Measurements from ENCODE around the gene TTC16. TPM values are rescaled to one million over a fixed set of nuclear protein-coding genes. Genes with fewer than 3 reads are reported as not detected.
"Not testable (repeated sequence)": the region's sequence is repeated elsewhere in the genome, so short reads cannot be mapped to it uniquely, and the experiment has no call there.

Gene TTC16
- total RNA-seq, 1 donor, result under 0.01 TPM

DNA sequence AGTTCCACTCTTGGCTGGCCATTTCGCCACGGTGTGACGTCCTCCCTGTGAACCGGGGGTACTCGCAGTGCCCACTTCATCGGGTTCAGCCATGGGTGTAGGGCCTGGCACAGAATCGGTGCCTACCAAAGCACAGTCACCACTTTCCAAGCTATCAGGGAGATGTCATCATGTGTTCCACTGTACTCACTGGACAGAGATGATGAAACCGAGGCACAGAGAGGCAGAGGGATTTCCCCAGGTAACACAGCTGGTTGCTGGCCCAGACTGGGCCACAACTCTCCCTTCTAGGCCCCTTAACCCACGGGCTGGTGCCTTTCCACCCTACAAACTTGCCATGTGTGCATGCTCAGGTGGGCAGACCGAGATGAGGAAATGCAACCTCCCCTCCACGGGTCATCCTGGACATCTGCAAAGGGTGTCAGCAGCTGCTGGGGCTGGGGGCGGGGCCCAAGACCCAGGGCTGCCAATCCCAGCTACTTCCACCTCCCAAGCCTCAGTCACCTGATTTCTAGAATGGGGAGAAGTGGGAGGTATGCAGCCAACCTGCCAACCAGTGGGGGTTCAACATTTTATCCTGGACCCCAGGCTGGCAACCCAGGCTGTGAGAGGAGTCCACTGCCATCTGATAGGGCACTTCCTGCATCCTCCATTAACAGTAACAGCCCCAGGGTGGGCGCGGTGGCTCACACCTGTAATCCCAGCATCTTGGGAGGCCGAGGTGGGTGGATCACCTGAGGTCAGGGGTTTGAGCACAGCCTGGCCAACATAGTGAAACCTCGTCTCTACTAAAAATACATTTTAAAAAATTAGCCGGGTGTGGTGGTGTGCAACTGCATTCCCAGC lies 63.5 kb downstream of the TTC16 start:
- Histone ChIP-seq H2AFZ (ENCODE audit: low read length) (no peak overlapping the region), H3K36me3 (ENCODE audit: insufficient read depth, low read length) (no peaks in the 10 kb centered on the region), H4K20me1 (ENCODE audit: insufficient read depth, low read length) (no peaks in the 10 kb centered on the region), H3K27ac (ENCODE audit: low read depth, low read length) (no peak overlapping the region), H3K4me3 (ENCODE audit: insufficient read depth, low read length) (no peak overlapping the region), H3K79me2 (ENCODE audit: insufficient read depth, low read length) (no peaks in the 10 kb centered on the region), H3K4me2 (ENCODE audit: insufficient read depth, low read length) (no peak overlapping the region), H3K4me1 (ENCODE audit: insufficient read depth, low read length) (no peaks in the 10 kb centered on the region), H3K27me3 (ENCODE audit: insufficient read depth, low read length) (no peaks in the 10 kb centered on the region), H3K9me3 (ENCODE audit: low read depth, low read length) (no peaks in the 10 kb centered on the region)
- peak; percentile 81 for DNase-seq (ENCODE audit: insufficient read length, low spot score, missing footprints)
- TF ChIP-seq, protein P1, sequence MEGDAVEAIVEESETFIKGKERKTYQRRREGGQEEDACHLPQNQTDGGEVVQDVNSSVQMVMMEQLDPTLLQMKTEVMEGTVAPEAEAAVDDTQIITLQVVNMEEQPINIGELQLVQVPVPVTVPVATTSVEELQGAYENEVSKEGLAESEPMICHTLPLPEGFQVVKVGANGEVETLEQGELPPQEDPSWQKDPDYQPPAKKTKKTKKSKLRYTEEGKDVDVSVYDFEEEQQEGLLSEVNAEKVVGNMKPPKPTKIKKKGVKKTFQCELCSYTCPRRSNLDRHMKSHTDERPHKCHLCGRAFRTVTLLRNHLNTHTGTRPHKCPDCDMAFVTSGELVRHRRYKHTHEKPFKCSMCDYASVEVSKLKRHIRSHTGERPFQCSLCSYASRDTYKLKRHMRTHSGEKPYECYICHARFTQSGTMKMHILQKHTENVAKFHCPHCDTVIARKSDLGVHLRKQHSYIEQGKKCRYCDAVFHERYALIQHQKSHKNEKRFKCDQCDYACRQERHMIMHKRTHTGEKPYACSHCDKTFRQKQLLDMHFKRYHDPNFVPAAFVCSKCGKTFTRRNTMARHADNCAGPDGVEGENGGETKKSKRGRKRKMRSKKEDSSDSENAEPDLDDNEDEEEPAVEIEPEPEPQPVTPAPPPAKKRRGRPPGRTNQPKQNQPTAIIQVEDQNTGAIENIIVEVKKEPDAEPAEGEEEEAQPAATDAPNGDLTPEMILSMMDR (IDR thresholded peaks at IDR 0.05; ENCODE audit: extremely low read depth, low read depth, low read length), result no peak

- no peak overlapping the region for H3K4me3 ChIP-seq (ENCODE audit: insufficient read depth, low read length)
- peak; percentile 62 for DNase-seq (ENCODE audit: insufficient read length, low spot score, missing footprints)
- no peak overlapping the region for H2AFZ ChIP-seq (ENCODE audit: low read length)
- no peaks in the 10 kb centered on the region for H3K9me3 ChIP-seq (ENCODE audit: low read depth, low read length)
- H3K4me1 ChIP-seq (ENCODE audit: insufficient read depth, low read length), result no peaks in the 10 kb centered on the region
- no peaks in the 10 kb centered on the region for H3K79me2 ChIP-seq (ENCODE audit: insufficient read depth, low read length)
- TF ChIP-seq, protein P1 (IDR thresholded peaks at IDR 0.05; ENCODE audit: extremely low read depth, low read depth, low read length), result no peak
- H3K27ac ChIP-seq (ENCODE audit: low read depth, low read length), result no peak overlapping the region
- H3K27me3 ChIP-seq (ENCODE audit: insufficient read depth, low read length), result no peaks in the 10 kb centered on the region
- H3K36me3 ChIP-seq (ENCODE audit: insufficient read depth, low read length), result no peaks in the 10 kb centered on the region
- H4K20me1 ChIP-seq (ENCODE audit: insufficient read depth, low read length), result no peaks in the 10 kb centered on the region
- no peak overlapping the region for H3K4me2 ChIP-seq (ENCODE audit: insufficient read depth, low read length)
Observed at GRCh38 chr9:127780126-127780885, 64.4 kb downstream of the TTC16 start.

DNA sequence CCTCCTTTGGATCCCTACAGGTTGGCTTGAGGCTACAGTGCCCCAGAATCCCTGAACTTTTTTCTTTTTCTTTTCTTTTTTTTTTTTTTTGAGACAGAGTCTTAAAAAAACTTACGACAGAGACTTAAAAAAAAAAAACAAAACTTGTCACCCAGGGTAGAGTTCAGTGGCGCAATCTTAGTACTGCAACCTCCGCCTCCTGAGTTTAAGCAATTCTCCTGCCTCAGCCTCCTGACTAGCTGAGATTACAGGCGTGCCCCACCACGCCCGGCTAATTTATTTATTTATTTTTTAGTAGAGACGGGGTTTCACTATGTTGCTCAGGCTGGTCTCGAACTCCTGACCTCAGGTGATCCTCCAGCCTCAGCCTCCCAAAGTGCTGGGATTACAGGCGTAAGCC lies 65.0 kb downstream of the TTC16 start:
- not testable (repeated sequence) for DNase-seq (ENCODE audit: insufficient read length, low spot score, missing footprints); H3K27me3 ChIP-seq (ENCODE audit: insufficient read depth, low read length); H2AFZ ChIP-seq (ENCODE audit: low read length); H3K79me2 ChIP-seq (ENCODE audit: insufficient read depth, low read length); H3K4me3 ChIP-seq (ENCODE audit: insufficient read depth, low read length); H3K4me1 ChIP-seq (ENCODE audit: insufficient read depth, low read length); H4K20me1 ChIP-seq (ENCODE audit: insufficient read depth, low read length); H3K4me2 ChIP-seq (ENCODE audit: insufficient read depth, low read length); H3K9me3 ChIP-seq (ENCODE audit: low read depth, low read length); H3K27ac ChIP-seq (ENCODE audit: low read depth, low read length); H3K36me3 ChIP-seq (ENCODE audit: insufficient read depth, low read length)

Other genes with a start within 250 kb of the TTC16 start
- 19.9 and 23.0 TPM in 2 replicates for gene STXBP1, start 103.8 kb upstream of the TTC16 start, total RNA-seq
- not detected in 2 replicates for gene CFAP157, start 9.1 kb upstream of the TTC16 start, total RNA-seq
- gene PTRH1, start 416 bp upstream of the TTC16 start, total RNA-seq, result 12.7 and 16.3 TPM in 2 replicates
- gene TOR2A, start 19.2 kb downstream of the TTC16 start, total RNA-seq, result 3.8 and 4.7 TPM in 2 replicates
- 0.29 and 0.36 TPM in 2 replicates for gene SH2D3C, start 62.6 kb downstream of the TTC16 start, total RNA-seq
- 54.8 and 56.1 TPM in 2 replicates for gene CDK9, start 70.0 kb downstream of the TTC16 start, total RNA-seq
- 87.5 and 98.1 TPM in 2 replicates for gene FPGS, start 86.8 kb downstream of the TTC16 start, total RNA-seq
- gene ENG, start 138.6 kb downstream of the TTC16 start, total RNA-seq, result 60.8 and 87.5 TPM in 2 replicates
- 100 and 106 TPM in 2 replicates for gene AK1, start 161.6 kb downstream of the TTC16 start, total RNA-seq
- gene ST6GALNAC6, start 183.5 kb downstream of the TTC16 start, total RNA-seq, result 52.7 and 53.2 TPM in 2 replicates
- gene ST6GALNAC4, start 201.0 kb downstream of the TTC16 start, total RNA-seq, result 29.5 and 33.7 TPM in 2 replicates
- gene PIP5KL1, start 214.7 kb downstream of the TTC16 start, total RNA-seq, result 2.2 and 3.5 TPM in 2 replicates
- gene DPM2, start 221.8 kb downstream of the TTC16 start, total RNA-seq, result 10.1 and 11.5 TPM in 2 replicates

Measured in osteoblast (primary cell).